Uterus (tissue), 4 donors: ENCODE measurements around the gene NEUROD4. TPM values are rescaled to one million over a fixed set of nuclear protein-coding genes. Genes with fewer than 3 reads are reported as not detected.

Experiments
- DNase-seq, 2 donors: peaks; one replicate each; pipeline ENCODE4 v3.0.0-alpha.2; 2019 to 2020
- H3K27ac ChIP-seq, 2 donors: fragments of 200-600 bp; sonication (generic); 1 replicate in 1 of 2; 2 replicates in 1 of 2; pipeline ENCODE4 v1.5.1; 2016 to 2018
- H3K27me3 ChIP-seq, 2 donors: fragments of 200-600 bp; sonication (generic); one replicate each; pipeline ENCODE4 v1.5.1; 2018 to 2019; ENCODE audit warnings: control low read depth in 1 of 2
- H3K36me3 ChIP-seq, 2 donors: fragments of 200-600 bp; sonication (generic); one replicate each; pipeline ENCODE4 v1.5.1; 2019; ENCODE audit warnings: control low read depth in 1 of 2
- H3K4me1 ChIP-seq, 2 donors: fragments of 200-600 bp; sonication (generic); one replicate each; pipeline ENCODE4 v1.5.1; 2018 to 2019; ENCODE audit warnings: control low read depth in 1 of 2
- H3K4me3 ChIP-seq, 2 donors: fragments of 200-600 bp; sonication (generic); 1 replicate in 1 of 2; 2 replicates in 1 of 2; pipeline ENCODE4 v1.5.1; 2018 to 2019; ENCODE audit warnings: mild to moderate bottlenecking in 1 of 2
- H3K9me3 ChIP-seq, 2 donors: fragments of 200-600 bp; sonication (generic); one replicate each; pipeline ENCODE4 v1.5.1; 2019; ENCODE audit warnings: control low read depth in 1 of 2
- POLR2A ChIP-seq, 2 donors: fragments of 450-650 bp; IDR thresholded peaks; one replicate each; pipeline ENCODE4 v1.6.1; 2016; ENCODE audit warnings: antibody characterized with exemption in 2 of 2, mild to moderate bottlenecking in 1 of 2, moderate library complexity in 1 of 2
- intact Hi-C: fragments of 100-400 bp; cut with DNase I; formaldehyde crosslinking; loops from one replicate; pipeline ENCODE4 v1.15.1; 2023; ENCODE audit warnings: low total_unique reads
- total RNA-seq, 4 donors: library from RNA; depleted of rRNA in 3 of 4; stranded (reverse); fragments of >200 nt in 3 of 4; gene quantifications; one replicate each; pipeline versions ENCODE4 v1.1.0 to v1.2.4, GENCODE V29; 2014 to 2023
- TF ChIP-seq, protein P1 (sequence below), 4 experiments: fragments of 200-600 bp in 2 of 4; fragments of 450-650 bp in 2 of 4; sonication (generic) in 2 of 4; IDR thresholded peaks; one replicate each; pipeline ENCODE4 v1.5.1; 2016 to 2019; ENCODE audit warnings: antibody characterized with exemption in 4 of 4, mild to moderate bottlenecking in 2 of 4, moderate library complexity in 1 of 4
- donor health status: DM: yes; HTN: yes; CAD: no.

Gene NEUROD4
- total RNA-seq, 4 donors from 2014 or later = not detected

DNA sequence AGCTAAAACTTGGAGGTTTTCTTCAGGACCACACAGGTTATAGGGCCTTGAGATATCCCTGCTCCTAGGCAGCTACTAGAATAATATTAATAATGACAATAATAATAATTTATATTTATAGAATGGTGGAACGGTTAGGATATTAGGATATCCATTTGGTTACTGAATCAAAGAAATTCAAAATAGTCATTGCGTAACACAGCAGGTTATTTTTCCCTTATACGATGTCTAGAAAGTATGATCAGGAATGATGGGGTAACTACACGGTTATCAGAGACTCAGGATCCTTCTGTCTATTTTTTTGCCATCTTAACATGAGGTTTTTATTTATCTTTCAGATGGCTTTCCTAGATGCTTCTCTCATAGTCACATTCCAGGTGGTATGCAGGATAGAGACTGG, 39.0 kb downstream of the NEUROD4 start:
- no peaks in the 10 kb centered on the region for H3K9me3 ChIP-seq
- TF ChIP-seq, protein P1, sequence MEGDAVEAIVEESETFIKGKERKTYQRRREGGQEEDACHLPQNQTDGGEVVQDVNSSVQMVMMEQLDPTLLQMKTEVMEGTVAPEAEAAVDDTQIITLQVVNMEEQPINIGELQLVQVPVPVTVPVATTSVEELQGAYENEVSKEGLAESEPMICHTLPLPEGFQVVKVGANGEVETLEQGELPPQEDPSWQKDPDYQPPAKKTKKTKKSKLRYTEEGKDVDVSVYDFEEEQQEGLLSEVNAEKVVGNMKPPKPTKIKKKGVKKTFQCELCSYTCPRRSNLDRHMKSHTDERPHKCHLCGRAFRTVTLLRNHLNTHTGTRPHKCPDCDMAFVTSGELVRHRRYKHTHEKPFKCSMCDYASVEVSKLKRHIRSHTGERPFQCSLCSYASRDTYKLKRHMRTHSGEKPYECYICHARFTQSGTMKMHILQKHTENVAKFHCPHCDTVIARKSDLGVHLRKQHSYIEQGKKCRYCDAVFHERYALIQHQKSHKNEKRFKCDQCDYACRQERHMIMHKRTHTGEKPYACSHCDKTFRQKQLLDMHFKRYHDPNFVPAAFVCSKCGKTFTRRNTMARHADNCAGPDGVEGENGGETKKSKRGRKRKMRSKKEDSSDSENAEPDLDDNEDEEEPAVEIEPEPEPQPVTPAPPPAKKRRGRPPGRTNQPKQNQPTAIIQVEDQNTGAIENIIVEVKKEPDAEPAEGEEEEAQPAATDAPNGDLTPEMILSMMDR (IDR thresholded peaks at IDR 0.05) = no peak
- TF ChIP-seq POLR2A (IDR thresholded peaks at IDR 0.05) = no peak
- no peaks in the 10 kb centered on the region for H3K36me3 ChIP-seq
- H3K27me3 ChIP-seq = no peaks in the 10 kb centered on the region
- intact Hi-C loops = no loop called here
- H3K4me3 ChIP-seq = no peak overlapping the region
- no peak overlapping the region for H3K27ac ChIP-seq
- DNase-seq = no peak
- H3K4me1 ChIP-seq = no peaks in the 10 kb centered on the region

DNA sequence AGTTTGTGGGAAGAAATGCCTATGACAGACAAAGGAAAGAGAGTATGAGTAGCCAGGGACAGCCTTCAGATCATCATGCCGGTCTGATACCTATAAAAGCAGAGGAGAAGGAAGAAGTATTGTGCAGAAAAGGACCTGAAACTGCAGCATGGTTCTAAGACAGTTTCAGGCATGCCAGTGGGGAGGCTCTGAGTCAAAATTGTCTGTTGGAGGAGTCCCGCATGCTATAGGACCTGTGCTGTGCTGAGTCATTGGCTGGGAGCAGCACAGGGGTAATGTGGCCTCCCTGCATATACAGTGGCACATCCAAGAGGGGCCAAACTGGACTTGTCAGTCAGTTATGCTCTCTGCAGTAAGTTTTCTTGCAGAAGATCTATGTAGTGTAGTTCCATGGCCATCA, 40.7 kb downstream of the NEUROD4 start:
- no peaks in the 10 kb centered on the region for H3K36me3 ChIP-seq
- H3K4me3 ChIP-seq = no peak overlapping the region
- H3K9me3 ChIP-seq = no peaks in the 10 kb centered on the region
- TF ChIP-seq, protein P1 (IDR thresholded peaks at IDR 0.05) = no peak
- TF ChIP-seq POLR2A (IDR thresholded peaks at IDR 0.05) = no peak
- H3K4me1 ChIP-seq = no peaks in the 10 kb centered on the region
- intact Hi-C loops = no loop called here
- H3K27me3 ChIP-seq = no peaks in the 10 kb centered on the region
- DNase-seq = no peak
- H3K27ac ChIP-seq = no peak overlapping the region

DNA sequence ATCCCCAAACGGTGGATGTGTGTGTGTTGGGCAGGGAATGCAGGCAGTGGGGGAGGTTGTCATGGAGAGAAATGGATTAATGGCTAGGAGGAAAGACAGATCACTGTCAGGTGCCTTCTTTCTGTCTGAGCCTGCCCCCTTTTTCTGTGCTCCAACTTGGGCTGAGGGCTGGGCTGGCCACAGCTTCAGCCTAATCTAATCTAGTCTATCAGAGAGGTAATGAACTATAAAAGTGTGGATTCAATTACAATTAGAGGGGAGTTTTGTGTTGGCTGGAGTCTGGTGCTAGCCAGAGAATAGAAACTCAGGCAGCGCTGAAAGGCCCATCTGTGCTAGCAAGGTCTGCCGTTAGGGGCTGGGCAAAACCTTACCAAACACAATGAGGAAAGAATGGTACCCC, 41.2 kb downstream of the NEUROD4 start:
- no peak for DNase-seq
- no peaks in the 10 kb centered on the region for H3K9me3 ChIP-seq
- no peak overlapping the region for H3K4me3 ChIP-seq
- no peaks in the 10 kb centered on the region for H3K36me3 ChIP-seq
- H3K4me1 ChIP-seq = no peaks in the 10 kb centered on the region
- no peaks in the 10 kb centered on the region for H3K27me3 ChIP-seq
- no peak overlapping the region for H3K27ac ChIP-seq
- TF ChIP-seq, protein P1 (IDR thresholded peaks at IDR 0.05) = no peak
- no peak for TF ChIP-seq POLR2A (IDR thresholded peaks at IDR 0.05)
- intact Hi-C loops = no loop called here

DNA sequence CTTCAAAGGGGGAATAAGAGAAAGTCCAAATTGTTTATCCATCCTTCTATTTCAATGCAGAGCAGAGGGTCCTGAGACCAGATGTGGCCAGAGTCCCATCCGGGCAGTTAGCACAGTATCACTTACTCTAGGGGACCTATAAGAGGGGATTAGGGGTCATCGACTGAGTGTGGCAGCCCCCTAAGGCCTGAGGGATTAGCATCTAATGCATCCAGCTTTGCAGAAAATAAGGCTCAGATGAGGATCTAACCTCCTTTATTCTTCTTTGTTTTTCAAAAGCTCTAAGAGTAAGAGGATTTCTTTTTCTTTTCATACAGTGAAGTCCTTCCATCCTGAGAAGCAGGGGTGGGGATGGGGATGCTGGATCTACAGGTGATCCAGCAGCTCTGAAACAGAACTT, 43.5 kb downstream of the NEUROD4 start:
- Histone ChIP-seq H3K4me1 (no peaks in the 10 kb centered on the region), H3K27ac (no peak overlapping the region), H3K27me3 (no peaks in the 10 kb centered on the region), H3K4me3 (no peak overlapping the region), H3K36me3 (no peaks in the 10 kb centered on the region), H3K9me3 (no peaks in the 10 kb centered on the region)
- DNase-seq = no peak
- TF ChIP-seq POLR2A (IDR thresholded peaks at IDR 0.05) = no peak
- TF ChIP-seq, protein P1 (IDR thresholded peaks at IDR 0.05) = no peak
- intact Hi-C loops = no loop called here

DNA sequence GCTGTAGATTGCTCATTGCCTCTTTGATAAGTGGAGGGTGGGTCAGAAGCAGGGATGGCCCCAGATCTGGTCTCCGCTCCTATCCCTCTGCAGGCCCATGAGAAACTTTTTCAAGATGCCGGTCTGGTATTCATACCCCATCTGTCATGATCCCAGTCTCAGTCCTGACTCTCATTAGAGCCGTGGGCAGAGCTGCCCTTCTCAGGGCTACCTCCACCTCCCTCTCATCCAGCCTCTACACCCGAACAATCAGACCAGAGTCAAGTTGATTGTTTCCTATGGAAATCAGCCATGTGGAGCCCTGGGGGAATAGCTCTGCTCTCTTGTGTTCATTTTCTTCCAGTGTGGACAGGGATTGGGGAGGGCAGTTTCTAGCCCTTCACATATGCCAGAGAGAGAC, 45.8 kb downstream of the NEUROD4 start:
- TF ChIP-seq, protein P1 (IDR thresholded peaks at IDR 0.05) = no peak
- TF ChIP-seq POLR2A (IDR thresholded peaks at IDR 0.05) = no peak
- Histone ChIP-seq H3K4me1 (no peaks in the 10 kb centered on the region), H3K4me3 (no peak overlapping the region), H3K36me3 (no peaks in the 10 kb centered on the region), H3K27ac (no peak overlapping the region), H3K27me3 (no peaks in the 10 kb centered on the region), H3K9me3 (no peaks in the 10 kb centered on the region)
- no peak for DNase-seq
- intact Hi-C loops = no loop called here
